Prostate gland (tissue), 2 donors: Measurements from ENCODE around the gene BMP3. TPM values are rescaled to one million over a fixed set of nuclear protein-coding genes. Genes with fewer than 3 reads are reported as not detected.

Experiments
- DNase-seq: peaks from one replicate; pipeline ENCODE4 v3.0.0-alpha.2; 2019; ENCODE audit warnings: low spot score
- H3K27ac ChIP-seq, 2 donors: fragments of 200-600 bp; sonication (generic); 2 replicates each; pipeline ENCODE4 v1.5.1; 2017 to 2019
- H3K27me3 ChIP-seq: fragments of 200-600 bp; sonication (generic); replicated peaks from 2 replicates; pipeline ENCODE4 v1.5.1; 2019; ENCODE audit not compliant: insufficient read depth
- H3K36me3 ChIP-seq, 2 donors: fragments of 200-600 bp; sonication (generic); 1 replicate in 1 of 2; 2 replicates in 1 of 2; pipeline versions ENCODE4 v1.5.1 to v1.8.1; 2017 to 2019
- H3K4me1 ChIP-seq: fragments of 200-600 bp; sonication (generic); replicated peaks from 2 replicates; pipeline ENCODE4 v1.5.1; 2019
- H3K4me3 ChIP-seq, 2 donors: fragments of 200-600 bp; sonication (generic); 2 replicates each; pipeline ENCODE4 v1.5.1; 2017 to 2019
- H3K9me3 ChIP-seq: fragments of 200-600 bp; sonication (generic); 2 replicates; pipeline ENCODE4 v1.5.1; 2017
- CTCF ChIP-seq, 4 experiments: fragments of 200-600 bp in 2 of 4; fragments of 450-650 bp in 2 of 4; sonication (generic) in 2 of 4; IDR thresholded peaks; 1 replicate in 3 of 4; 2 replicates in 1 of 4; pipeline ENCODE4 v1.5.1; 2016 to 2019; ENCODE audit warnings: antibody characterized with exemption in 4 of 4, mild to moderate bottlenecking in 2 of 4, moderate library complexity in 2 of 4
- POLR2A ChIP-seq: fragments of 450-650 bp; IDR thresholded peaks from one replicate; pipeline ENCODE4 v1.6.1; 2016; ENCODE audit warnings: antibody characterized with exemption, mild to moderate bottlenecking
- POLR2AphosphoS5 ChIP-seq: sonication (generic); formaldehyde crosslinking; IDR thresholded peaks from one replicate; pipeline ENCODE4 v1.6.1; 2017; ENCODE audit warnings: antibody characterized with exemption
- WGBS: methylation state at CpG from one replicate; pipeline ENCODE4 v1.1.5; 2018; 5-methylcytosine and 5-hydroxymethylcytosine counted together
- intact Hi-C: fragments of 100-400 bp; cut with DNase I; formaldehyde crosslinking; loops from one replicate; pipeline ENCODE4 v1.14.2; 2022
- total RNA-seq, 2 donors: library from RNA; depleted of rRNA; stranded (reverse); fragments of >200 nt; gene quantifications; one replicate each; pipeline ENCODE4 v1.1.0, GENCODE V29; 2016

Gene BMP3
- total RNA-seq, 2 donors from 2014 or later = 0.46 to 0.80 TPM

GRCh38 chr4:81040012-81040659 lies 9.6 kb downstream of the BMP3 start:
- DNase-seq = peak; percentile 11
- WGBS = 14% methylated on average over 4 of the region's 4 CpGs
- Histone ChIP-seq H3K9me3 (no peaks in the 10 kb centered on the region), H3K36me3 (no peaks in the 10 kb centered on the region), H3K4me3 (no peak overlapping the region), H3K4me1 (no peaks in the 10 kb centered on the region), H3K27ac (no peak overlapping the region), H3K27me3 (no peaks in the 10 kb centered on the region)
- TF ChIP-seq POLR2AphosphoS5 = no peak
- no peak for TF ChIP-seq POLR2A
- peak; percentile 41 to 75 (median 65) for TF ChIP-seq CTCF (IDR thresholded peaks at IDR 0.05)
- intact Hi-C loops = loop anchor here (5.0 kb wide), 1 partner anchor 678 kb away; no protein-coding TSS in a partner anchor

GRCh38 chr4:81042578-81043365 lies 12.3 kb downstream of the BMP3 start:
- Histone ChIP-seq H3K36me3 (no peaks in the 10 kb centered on the region), H3K27ac (no peak overlapping the region), H3K9me3 (no peaks in the 10 kb centered on the region), H3K27me3 (no peaks in the 10 kb centered on the region), H3K4me3 (no peak overlapping the region), H3K4me1 (no peaks in the 10 kb centered on the region)
- DNase-seq = no peak
- 78% methylated on average over 5 of the region's 5 CpGs for WGBS
- intact Hi-C loops = loop anchor here (5.0 kb wide), 1 partner anchor 680 kb away; no protein-coding TSS in a partner anchor
- no peak for TF ChIP-seq POLR2AphosphoS5
- no peak for TF ChIP-seq POLR2A
- no peak for TF ChIP-seq CTCF (IDR thresholded peaks at IDR 0.05)

- Histone ChIP-seq H3K27me3 (no peaks in the 10 kb centered on the region), H3K36me3 (no peaks in the 10 kb centered on the region), H3K4me3 (no peak overlapping the region), H3K27ac (no peak overlapping the region), H3K4me1 (no peaks in the 10 kb centered on the region), H3K9me3 (no peaks in the 10 kb centered on the region)
- no peak for DNase-seq
- intact Hi-C loops = no loop called here
- 56% methylated on average over 4 of the region's 4 CpGs for WGBS
- no peak for TF ChIP-seq POLR2A
Observed at GRCh38 chr4:81049330-81049729, 18.8 kb downstream of the BMP3 start.

- Histone ChIP-seq H3K27ac (no peak overlapping the region), H3K36me3 (no peaks in the 10 kb centered on the region), H3K27me3 (no peaks in the 10 kb centered on the region), H3K9me3 (no peaks in the 10 kb centered on the region), H3K4me1 (no peaks in the 10 kb centered on the region), H3K4me3 (no peak overlapping the region)
- TF ChIP-seq POLR2A = no peak
- no peak for TF ChIP-seq POLR2AphosphoS5
- TF ChIP-seq CTCF (IDR thresholded peaks at IDR 0.05) = no peak
- DNase-seq = no peak
- WGBS = 36% methylated on average over 3 of the region's 3 CpGs
- intact Hi-C loops = no loop called here
Observed at GRCh38 chr4:81049907-81050306, 19.4 kb downstream of the BMP3 start.

- intact Hi-C loops = no loop called here
- no peak overlapping the region for H3K27ac ChIP-seq
- TF ChIP-seq POLR2AphosphoS5 (no peak), POLR2A (no peak), CTCF (IDR thresholded peaks at IDR 0.05) (peak in 3 of 4 experiments; percentile 55 to 63 (median 63))
Observed at GRCh38 chr4:81052119-81053068, 21.9 kb downstream of the BMP3 start.

More at GRCh38 chr4:81052119-81053068, 21.9 kb downstream of the BMP3 start:
- Histone ChIP-seq H3K27me3 (no peaks in the 10 kb centered on the region), H3K4me1 (no peaks in the 10 kb centered on the region), H3K36me3 (no peaks in the 10 kb centered on the region), H3K9me3 (no peaks in the 10 kb centered on the region), H3K4me3 (no peak overlapping the region)
- peak; percentile 27 for DNase-seq
- 65% methylated on average over 7 of the region's 7 CpGs for WGBS
